Body of pancreas (tissue), 4 donors: ENCODE measurements around the gene KCNRG. TPM values are rescaled to one million over a fixed set of nuclear protein-coding genes. Genes with fewer than 3 reads are reported as not detected.

Experiments used
- ATAC-seq: fragments of 150-250 bp; one replicate; pipeline ENCODE4 v1.9.1; 2016
- DNase-seq, 4 donors: peaks; one replicate each; pipeline ENCODE4 v3.0.0-alpha.2; 2019
- H3K27ac ChIP-seq, 4 donors: fragments of 200-600 bp; sonication (generic); 1 replicate in 3 of 4; 2 replicates in 1 of 4; pipeline versions ENCODE4 v1.5.1 to v1.6.1; 2016 to 2019; ENCODE audit warnings: mild to moderate bottlenecking in 1 of 4, mixed read lengths in 1 of 4, moderate library complexity in 1 of 4
- H3K27me3 ChIP-seq, 2 donors: fragments of 200-600 bp; sonication (generic); one replicate each; pipeline ENCODE4 v1.6.0; 2016; ENCODE audit warnings: mild to moderate bottlenecking in 1 of 2
- H3K36me3 ChIP-seq, 2 donors: fragments of 200-600 bp; sonication (generic); replicated peaks in 1 of 2; 2 replicates each; pipeline ENCODE4 v1.5.1; 2016; ENCODE audit warnings: low read depth in 2 of 2; ENCODE audit not compliant: insufficient read depth in 1 of 2
- H3K4me1 ChIP-seq: fragments of 200-600 bp; sonication (generic); one replicate; pipeline ENCODE4 v1.6.0; 2016
- H3K4me3 ChIP-seq, 2 donors: fragments of 200-600 bp; sonication (generic); 1 replicate in 1 of 2; 2 replicates in 1 of 2; pipeline ENCODE4 v1.5.1; 2016 to 2019
- H3K9me3 ChIP-seq, 3 donors: fragments of 200-600 bp; sonication (generic); 1 replicate in 2 of 3; 2 replicates in 1 of 3; pipeline ENCODE4 v1.5.1; 2016
- CTCF ChIP-seq, 7 experiments: fragments of 450-650 bp in 4 of 7; fragments of 200-600 bp in 3 of 7; sonication (generic) in 3 of 7; IDR thresholded peaks; one replicate each; pipeline ENCODE4 v1.5.1; 2016 to 2019; ENCODE audit warnings: antibody characterized with exemption in 7 of 7
- POLR2A ChIP-seq, 3 donors: fragments of 450-650 bp; IDR thresholded peaks; one replicate each; pipeline ENCODE4 v1.6.1; 2016; ENCODE audit warnings: antibody characterized with exemption in 3 of 3, mild to moderate bottlenecking in 2 of 3
- WGBS, 2 donors: methylation state at CpG; one replicate each; pipeline ENCODE4 v1.1.5; 2017; 5-methylcytosine and 5-hydroxymethylcytosine counted together
- intact Hi-C: fragments of 100-400 bp; cut with DNase I; formaldehyde crosslinking; loops from one replicate; pipeline ENCODE4 v1.15.1; 2023
- total RNA-seq, 2 donors: library from RNA; depleted of rRNA; stranded (reverse); fragments of >200 nt; gene quantifications; one replicate each; pipeline ENCODE4 v1.1.0, GENCODE V29; 2016

KCNRG gene
- total RNA-seq, 2 donors from 2014 or later = 0.78 TPM; not detected in 1

- intact Hi-C loops = no loop called here
- Histone ChIP-seq H3K36me3 (no peaks in the 10 kb centered on the region), H3K4me3 (no peak overlapping the region), H3K27ac (no peak overlapping the region), H3K4me1 (peaks cover 34% of the 10 kb centered on the region), H3K27me3 (no peaks in the 10 kb centered on the region), H3K9me3 (no peaks in the 10 kb centered on the region)
- DNase-seq = no peak
- TF ChIP-seq POLR2A (IDR thresholded peaks at IDR 0.05) (no peak), CTCF (IDR thresholded peaks at IDR 0.05) (no peak)
- no peak for ATAC-seq
- 68 to 79% methylated on average over 2 of the region's 2 CpGs for WGBS, 2 donors
Measured at GRCh38 chr13:50016444-50016843, 1.2 kb downstream of the KCNRG start.

GRCh38 chr13:50017819-50018218 is 2.6 kb downstream of the KCNRG start:
- TF ChIP-seq CTCF (IDR thresholded peaks at IDR 0.05) (no peak), POLR2A (IDR thresholded peaks at IDR 0.05) (no peak)
- H3K36me3 ChIP-seq = no peaks in the 10 kb centered on the region
- DNase-seq (no peak), ATAC-seq (no peak)
- no peaks in the 10 kb centered on the region for H3K27me3 ChIP-seq
- H3K4me1 ChIP-seq = peaks cover 34% of the 10 kb centered on the region
- intact Hi-C loops = no loop called here
- H3K27ac ChIP-seq = no peak overlapping the region
- H3K4me3 ChIP-seq = no peak overlapping the region
- H3K9me3 ChIP-seq = no peaks in the 10 kb centered on the region

GRCh38 chr13:50025436-50025835 is 10.2 kb downstream of the KCNRG start:
- ATAC-seq = no peak
- Histone ChIP-seq H3K27ac (no peak overlapping the region), H3K27me3 (no peaks in the 10 kb centered on the region), H3K4me1 (no peaks in the 10 kb centered on the region), H3K36me3 (no peaks in the 10 kb centered on the region), H3K4me3 (no peak overlapping the region), H3K9me3 (no peaks in the 10 kb centered on the region)
- TF ChIP-seq CTCF (IDR thresholded peaks at IDR 0.05) = no peak
- no peak for TF ChIP-seq POLR2A (IDR thresholded peaks at IDR 0.05)
- WGBS, 2 donors = 39 to 56% methylated on average over 1 of the region's 1 CpG
- intact Hi-C loops = no loop called here
- DNase-seq = no peak

GRCh38 chr13:50026788-50027473 is 11.7 kb downstream of the KCNRG start:
- ATAC-seq (no peak), DNase-seq (no peak)
- intact Hi-C loops = no loop called here

More at GRCh38 chr13:50026788-50027473, 11.7 kb downstream of the KCNRG start:
- no peaks in the 10 kb centered on the region for H3K36me3 ChIP-seq
- no peak overlapping the region for H3K4me3 ChIP-seq
- H3K9me3 ChIP-seq = no peaks in the 10 kb centered on the region
- no peaks in the 10 kb centered on the region for H3K4me1 ChIP-seq
- 76 to 95% methylated on average over 2 of the region's 2 CpGs for WGBS, 2 donors
- H3K27me3 ChIP-seq = no peaks in the 10 kb centered on the region
- no peak overlapping the region for H3K27ac ChIP-seq
- no peak for TF ChIP-seq CTCF (IDR thresholded peaks at IDR 0.05)
- no peak for TF ChIP-seq POLR2A (IDR thresholded peaks at IDR 0.05)
